MG63 (cell line): ENCODE measurements around the gene CUEDC1. TPM values are rescaled to one million over a fixed set of nuclear protein-coding genes. Genes with fewer than 3 reads are reported as not detected.

Experiments used
- DNase-seq: peaks from one replicate; pipeline ENCODE4 v3.0.0-alpha.2; 2020
- H3K27me3 ChIP-seq: fragments of 250-450 bp; sonication (Bioruptor Pico); 2 replicates; pipeline ENCODE4 v1.5.1; 2020; ENCODE audit warnings: mild to moderate bottlenecking, moderate library complexity
- H3K36me3 ChIP-seq: fragments of 250-450 bp; sonication (Bioruptor Pico); 2 replicates; pipeline ENCODE4 v1.5.1; 2020; ENCODE audit warnings: mild to moderate bottlenecking, moderate library complexity
- H3K4me3 ChIP-seq: fragments of 250-450 bp; sonication (Bioruptor Pico); 2 replicates; pipeline ENCODE4 v1.5.1; 2020; ENCODE audit warnings: mild to moderate bottlenecking, moderate library complexity
- H3K9me3 ChIP-seq: fragments of 250-450 bp; sonication (Bioruptor Pico); 2 replicates; pipeline ENCODE4 v1.5.1; 2020; ENCODE audit warnings: mild to moderate bottlenecking, moderate library complexity
- total RNA-seq: library from RNA; depleted of rRNA; stranded (reverse); fragments of >200 nt; shearing (Covaris generic); gene quantifications from 2 replicates; pipeline ENCODE4 v1.2.3, GENCODE V29; 2014; ENCODE audit warnings: low replicate concordance

CUEDC1 gene
- total RNA-seq, 1 experiment from 2014 or later: 10.2 TPM

- H3K36me3 ChIP-seq: peaks cover 6% of the 10 kb centered on the region; the same call in 1 of the 2 replicates
- no peak for DNase-seq
- H3K27me3 ChIP-seq: no peaks in the 10 kb centered on the region
- H3K9me3 ChIP-seq: no peaks in the 10 kb centered on the region
- no peak overlapping the region for H3K4me3 ChIP-seq
These were observed 38.0 kb downstream of the CUEDC1 start for GRCh38 chr17:57916925-57917858.

DNA sequence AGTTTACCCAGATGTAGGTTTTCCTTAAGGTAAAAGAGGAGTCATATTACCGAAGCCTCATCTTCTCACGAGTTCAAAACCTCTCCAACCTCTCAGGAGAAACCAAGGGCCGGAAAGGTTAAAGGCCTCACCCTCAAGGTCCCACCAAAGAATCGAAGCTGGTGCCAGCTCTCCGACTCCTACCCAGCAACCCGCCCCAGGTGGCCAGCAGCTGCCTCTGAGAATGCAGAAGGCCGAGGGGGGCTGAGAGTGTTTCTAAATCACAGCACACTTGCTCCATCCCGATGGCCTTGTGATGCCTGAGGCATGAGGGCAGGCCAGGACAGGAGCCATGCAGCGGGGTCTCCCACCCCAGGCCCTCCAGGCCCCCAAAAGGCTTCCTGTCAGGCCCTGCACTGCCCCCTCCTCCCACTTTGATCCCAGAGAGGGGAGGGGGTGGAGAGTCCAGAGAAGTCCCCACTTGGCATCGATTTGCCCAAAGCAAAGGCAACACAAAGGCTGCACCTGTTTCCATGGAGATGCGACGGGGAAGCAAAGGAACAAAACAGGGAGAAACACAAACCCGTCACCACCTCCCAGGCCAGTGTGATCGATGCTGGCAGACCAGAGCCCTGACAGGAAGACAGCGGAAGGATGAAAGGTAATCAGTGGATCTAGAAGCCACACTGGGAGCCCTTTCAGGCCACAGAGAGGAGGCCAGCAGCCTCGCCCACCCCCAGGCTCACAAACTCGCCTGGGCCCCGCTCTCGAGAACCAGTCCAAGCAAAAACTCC is 39.0 kb downstream of the CUEDC1 start:
- H3K36me3 ChIP-seq: peaks cover 6% of the 10 kb centered on the region; the same call in 1 of the 2 replicates
- no peak overlapping the region for H3K4me3 ChIP-seq
- no peaks in the 10 kb centered on the region for H3K27me3 ChIP-seq
- no peaks in the 10 kb centered on the region for H3K9me3 ChIP-seq
- no peak for DNase-seq

- Histone ChIP-seq H3K27me3 (no peaks in the 10 kb centered on the region), H3K4me3 (no peak overlapping the region), H3K9me3 (no peaks in the 10 kb centered on the region), H3K36me3 (peaks cover 6% of the 10 kb centered on the region; the same call in 1 of the 2 replicates)
- no peak for DNase-seq
These were observed 39.7 kb downstream of the CUEDC1 start for GRCh38 chr17:57915544-57915943.

GRCh38 chr17:57914273-57915142 is 40.7 kb downstream of the CUEDC1 start:
- peaks cover 2% of the 10 kb centered on the region; the same call in 1 of the 2 replicates for H3K36me3 ChIP-seq
- H3K4me3 ChIP-seq: no peak overlapping the region
- no peak for DNase-seq
- H3K27me3 ChIP-seq: no peaks in the 10 kb centered on the region
- H3K9me3 ChIP-seq: no peaks in the 10 kb centered on the region

DNA sequence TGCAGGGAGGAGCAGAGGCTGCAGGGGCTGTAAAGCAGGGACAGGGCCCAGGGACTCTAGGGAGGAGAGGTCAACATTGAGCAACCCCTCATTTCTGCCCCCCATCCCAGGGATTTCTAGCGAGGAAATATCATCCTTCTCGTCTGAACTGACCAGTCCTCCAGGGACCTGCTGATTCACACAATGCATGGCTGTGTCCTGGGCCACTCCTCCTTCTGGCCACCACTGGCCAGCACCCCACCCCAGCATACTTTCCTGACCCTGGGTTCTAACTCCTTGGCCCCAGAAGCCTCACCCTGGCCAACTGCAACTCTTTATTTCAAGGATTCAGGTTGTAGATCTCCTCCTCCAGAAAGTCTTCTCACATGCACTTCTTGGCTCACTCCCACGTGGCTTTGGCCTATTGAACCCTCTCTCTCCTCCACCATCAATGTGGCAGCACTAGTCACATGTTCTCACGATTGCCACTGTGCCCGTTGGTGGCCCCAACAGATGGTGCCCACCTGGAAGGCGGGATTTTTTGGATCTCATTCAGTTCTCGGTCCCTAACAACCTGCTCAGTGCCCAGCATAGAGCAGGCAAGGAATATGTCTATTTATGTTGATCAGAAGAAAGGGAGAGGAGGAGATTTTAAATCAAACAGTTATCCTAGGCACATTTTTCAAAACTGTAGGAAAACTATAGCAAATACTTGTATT is 41.5 kb downstream of the CUEDC1 start:
- no peak overlapping the region for H3K4me3 ChIP-seq
- no peaks in the 10 kb centered on the region for H3K9me3 ChIP-seq
- peaks cover 2% of the 10 kb centered on the region; the same call in 1 of the 2 replicates for H3K36me3 ChIP-seq
- no peak for DNase-seq
- no peaks in the 10 kb centered on the region for H3K27me3 ChIP-seq

DNA sequence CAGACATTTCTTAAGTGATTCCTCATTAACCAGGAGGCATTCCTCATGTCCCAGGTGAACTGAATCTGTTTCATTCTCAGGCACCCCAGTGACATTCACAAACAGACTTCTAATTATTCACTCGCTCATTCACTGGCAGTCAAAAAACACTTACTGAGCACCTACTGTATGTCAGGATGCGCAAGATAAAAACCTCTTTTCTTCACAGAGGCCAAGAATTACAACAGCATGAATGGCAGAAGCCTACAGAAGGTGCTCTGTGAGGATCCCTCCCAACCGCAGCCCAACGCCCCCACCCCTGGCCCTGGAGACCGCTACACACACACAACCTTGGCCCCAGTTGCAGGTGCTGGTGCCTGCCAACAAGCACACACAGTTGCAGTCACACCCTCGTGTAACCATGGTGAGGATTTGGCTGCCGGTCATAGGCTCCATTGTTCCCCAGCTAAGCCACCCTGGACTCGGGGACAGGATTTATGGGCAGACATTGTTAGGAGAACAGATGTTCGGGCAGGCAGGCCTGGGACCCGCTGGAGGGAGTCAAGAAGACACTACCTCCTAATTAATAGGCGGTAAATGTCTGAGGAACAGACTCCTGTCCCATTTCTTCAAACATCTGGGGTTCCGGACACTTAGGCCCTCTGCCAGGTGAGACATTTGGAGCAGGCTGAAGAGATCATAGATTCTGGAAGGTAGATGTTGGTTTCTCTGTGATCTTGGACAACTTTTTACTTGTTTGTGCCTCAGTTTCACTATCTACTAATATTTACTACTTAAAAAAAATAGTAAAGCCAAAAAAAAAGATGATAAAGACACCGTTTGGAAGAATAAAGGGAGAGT is 43.2 kb downstream of the CUEDC1 start:
- Histone ChIP-seq H3K9me3 (no peaks in the 10 kb centered on the region), H3K27me3 (no peaks in the 10 kb centered on the region), H3K4me3 (no peak overlapping the region), H3K36me3 (no peaks in the 10 kb centered on the region; the same call in 1 of the 2 replicates)
- peak; percentile 81 for DNase-seq

- H3K36me3 ChIP-seq: no peaks in the 10 kb centered on the region; the same call in 1 of the 2 replicates
- DNase-seq: no peak
- H3K27me3 ChIP-seq: no peaks in the 10 kb centered on the region
- no peaks in the 10 kb centered on the region for H3K9me3 ChIP-seq
- no peak overlapping the region for H3K4me3 ChIP-seq
These were observed 44.5 kb downstream of the CUEDC1 start for GRCh38 chr17:57910462-57911420.

- Histone ChIP-seq H3K4me3 (no peak overlapping the region), H3K36me3 (no peaks in the 10 kb centered on the region), H3K27me3 (no peaks in the 10 kb centered on the region), H3K9me3 (no peaks in the 10 kb centered on the region)
- no peak for DNase-seq
These were observed 45.7 kb downstream of the CUEDC1 start for GRCh38 chr17:57909551-57909950.

DNA sequence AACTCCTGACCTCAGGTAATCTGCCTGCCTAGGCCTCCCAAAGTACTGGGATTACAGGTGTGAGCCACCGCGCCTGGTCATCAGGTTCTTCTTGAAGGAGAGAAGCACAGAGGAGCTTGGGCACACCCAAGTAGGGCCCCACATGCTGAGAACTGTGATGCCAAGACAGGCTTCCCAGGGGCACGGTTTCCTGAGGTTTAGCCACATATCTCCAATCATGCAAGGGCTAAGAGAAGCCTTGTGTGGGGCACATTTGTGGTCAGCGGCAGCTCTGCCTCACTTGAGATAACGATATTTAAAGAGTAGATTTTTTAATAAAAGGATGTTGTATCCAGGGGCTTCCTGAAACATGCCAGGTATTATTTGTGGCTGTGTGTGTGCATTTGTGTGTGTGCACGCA is 46.9 kb downstream of the CUEDC1 start:
- Histone ChIP-seq H3K36me3 (no peaks in the 10 kb centered on the region), H3K9me3 (no peaks in the 10 kb centered on the region), H3K27me3 (no peaks in the 10 kb centered on the region), H3K4me3 (no peak overlapping the region)
- no peak for DNase-seq

DNA sequence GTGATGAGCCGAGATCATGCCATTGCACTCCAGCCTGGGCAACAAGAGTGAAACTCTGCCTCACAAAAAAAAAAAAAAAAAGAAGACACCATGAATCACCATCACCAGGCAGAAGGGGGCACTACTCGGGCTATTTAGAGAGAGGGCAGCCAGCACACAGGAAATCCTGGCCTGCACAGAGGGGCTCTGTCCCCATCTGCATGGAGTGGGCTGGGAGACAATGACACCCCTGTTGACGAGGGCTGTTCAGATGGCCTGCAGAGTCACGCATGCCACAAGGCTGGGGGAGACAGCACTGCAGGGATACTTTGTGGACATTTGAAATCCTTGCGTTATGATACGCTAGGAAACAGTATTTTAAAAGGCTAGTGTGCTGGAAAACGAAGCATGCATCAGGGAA is 48.3 kb downstream of the CUEDC1 start:
- no peak overlapping the region for H3K4me3 ChIP-seq
- no peaks in the 10 kb centered on the region for H3K36me3 ChIP-seq
- DNase-seq: no peak
- H3K9me3 ChIP-seq: no peaks in the 10 kb centered on the region
- no peaks in the 10 kb centered on the region for H3K27me3 ChIP-seq

- DNase-seq: no peak
- H3K36me3 ChIP-seq: 0 out of 2 replicates have a peak, but pooled peaks cover 2% of the 10 kb centered on the region
- H3K27me3 ChIP-seq: no peaks in the 10 kb centered on the region
- H3K4me3 ChIP-seq: no peak overlapping the region
- no peaks in the 10 kb centered on the region for H3K9me3 ChIP-seq
These were observed 49.2 kb downstream of the CUEDC1 start for GRCh38 chr17:57905875-57906455.

- DNase-seq: no peak
- Histone ChIP-seq H3K9me3 (no peaks in the 10 kb centered on the region), H3K36me3 (0 out of 2 replicates have a peak, but pooled peaks cover 6% of the 10 kb centered on the region), H3K4me3 (no peak overlapping the region), H3K27me3 (no peaks in the 10 kb centered on the region)
These were observed 51.3 kb downstream of the CUEDC1 start for GRCh38 chr17:57903961-57904360.

DNA sequence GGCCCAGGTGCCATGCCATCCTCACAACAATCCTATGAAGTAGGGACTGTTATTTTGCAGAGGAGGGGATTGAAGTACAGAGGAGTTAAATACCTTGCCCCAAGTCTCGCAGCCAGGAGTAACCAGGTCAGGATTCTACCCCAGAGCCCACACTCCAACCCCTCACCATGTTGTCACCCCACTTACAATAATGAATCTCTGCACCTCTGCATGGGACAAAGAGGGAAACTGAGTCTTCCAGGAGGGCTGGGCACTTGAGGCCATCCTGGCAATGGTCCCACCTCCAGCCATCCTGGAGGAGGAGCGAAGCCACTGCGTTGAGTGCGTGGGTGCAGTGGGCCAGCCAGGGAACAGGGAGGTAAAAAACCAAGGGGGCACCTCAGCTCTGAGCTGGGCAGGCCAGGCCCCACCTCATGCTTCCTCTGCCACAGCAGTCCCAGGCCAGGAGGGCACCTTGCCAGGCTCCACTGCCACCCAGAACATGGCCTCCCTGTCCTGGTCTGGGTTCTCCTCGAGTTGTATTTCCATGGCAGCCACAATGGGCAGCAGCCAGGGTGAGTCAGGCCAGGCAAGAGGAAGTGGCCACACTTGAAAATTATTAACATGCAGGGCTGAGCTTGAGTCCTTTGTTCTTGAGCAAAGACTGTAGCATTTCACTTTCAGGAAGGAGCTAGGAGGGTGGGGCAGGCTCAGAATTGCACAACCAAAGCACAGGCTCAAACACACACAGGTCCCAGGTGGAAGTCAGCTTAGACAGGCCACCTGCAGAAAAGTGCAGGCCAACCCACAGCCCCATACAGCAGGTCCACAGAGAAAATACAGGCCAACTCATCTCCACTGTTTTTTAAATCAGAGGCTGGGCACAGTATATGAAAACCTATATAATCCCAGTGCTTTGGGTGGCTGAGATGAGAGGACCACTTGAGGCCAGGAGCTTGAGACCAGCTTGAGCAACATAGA is 52.1 kb downstream of the CUEDC1 start:
- DNase-seq: peak; percentile 92
- Histone ChIP-seq H3K4me3 (no peak overlapping the region), H3K9me3 (no peaks in the 10 kb centered on the region), H3K27me3 (no peaks in the 10 kb centered on the region), H3K36me3 (0 out of 2 replicates have a peak, but pooled peaks cover 6% of the 10 kb centered on the region)
